Measurements from ENCODE around the gene DISC1.

DNA sequence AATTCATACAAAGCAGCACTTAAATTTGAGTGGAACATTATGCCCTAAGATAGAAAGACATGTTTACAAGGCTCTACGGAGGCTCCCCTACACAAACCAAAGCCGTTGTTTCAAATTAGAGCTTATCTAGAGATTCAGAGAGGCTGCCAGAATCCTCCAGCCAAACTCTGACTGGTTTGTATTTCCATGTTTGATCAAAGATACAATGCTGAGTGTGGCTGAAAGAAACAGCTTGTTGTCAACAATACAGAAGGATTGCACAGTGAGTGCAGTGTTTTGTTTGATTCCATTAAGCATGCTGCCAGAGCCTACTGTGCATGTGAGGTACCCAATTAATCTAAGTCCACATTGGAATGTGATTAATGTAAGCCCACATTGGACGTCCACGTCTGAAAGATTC is 402.7 kb downstream of the DISC1 start:
- no peak for TF ChIP-seq MEF2A (IDR thresholded peaks at IDR 0.05; ENCODE audit: borderline replicate concordance, low read depth)
- TF ChIP-seq SMC3 (IDR thresholded peaks at IDR 0.05; ENCODE audit: low read depth, low read length), result no peak
- no peak for TF ChIP-seq TAF1 (IDR thresholded peaks at IDR 0.05; ENCODE audit: borderline replicate concordance, low read depth, low read length)
- TF ChIP-seq POLR2AphosphoS5 (IDR thresholded peaks at IDR 0.05; ENCODE audit: low read depth, low read length), result no peak

Measured in SK-N-SH (cell line).